Suprapubic skin (tissue), 4 donors: ENCODE results near the gene BDH1. TPM values are rescaled to one million over a fixed set of nuclear protein-coding genes. Genes with fewer than 3 reads are reported as not detected.

Source experiments
- DNase-seq, 2 donors: peaks; one replicate each; pipeline ENCODE4 v3.0.0-alpha.2; 2019; ENCODE audit warnings: low spot score in 2 of 2
- H3K27ac ChIP-seq: fragments of 200-600 bp; sonication (generic); one replicate; pipeline ENCODE4 v1.5.1; 2019
- H3K27me3 ChIP-seq: fragments of 200-600 bp; sonication (generic); one replicate; pipeline ENCODE4 v1.5.1; 2019
- H3K36me3 ChIP-seq: fragments of 200-600 bp; sonication (generic); one replicate; pipeline ENCODE4 v1.5.1; 2019
- H3K4me1 ChIP-seq: fragments of 200-600 bp; sonication (generic); one replicate; pipeline ENCODE4 v1.5.1; 2019
- H3K4me3 ChIP-seq: fragments of 200-600 bp; sonication (generic); one replicate; pipeline ENCODE4 v1.5.1; 2019; ENCODE audit warnings: mild to moderate bottlenecking
- H3K9me3 ChIP-seq: fragments of 200-600 bp; sonication (generic); one replicate; pipeline ENCODE4 v1.5.1; 2019
- CTCF ChIP-seq, 2 donors: fragments of 200-600 bp in 1 of 2; fragments of 450-650 bp in 1 of 2; sonication (generic) in 1 of 2; IDR thresholded peaks; one replicate each; pipeline ENCODE4 v1.5.1; 2016 to 2019; ENCODE audit warnings: antibody characterized with exemption in 2 of 2, mild to moderate bottlenecking in 1 of 2, moderate library complexity in 1 of 2
- EP300 ChIP-seq: sonication (generic); formaldehyde crosslinking; IDR thresholded peaks from one replicate; pipeline ENCODE4 v1.6.1; 2017; ENCODE audit warnings: antibody characterized with exemption
- POLR2A ChIP-seq, 2 donors: fragments of 450-650 bp; IDR thresholded peaks; one replicate each; pipeline ENCODE4 v1.6.1; 2017; ENCODE audit warnings: antibody characterized with exemption in 2 of 2, mild to moderate bottlenecking in 2 of 2, moderate library complexity in 2 of 2
- POLR2AphosphoS5 ChIP-seq, 3 donors: sonication (generic); formaldehyde crosslinking; IDR thresholded peaks; one replicate each; pipeline ENCODE4 v1.6.1; 2017; ENCODE audit warnings: antibody characterized with exemption in 3 of 3
- WGBS: methylation state at CpG from one replicate; pipeline ENCODE4 v1.1.5; 2018; 5-methylcytosine and 5-hydroxymethylcytosine counted together
- total RNA-seq, 4 donors: library from RNA; depleted of rRNA; stranded (reverse); fragments of >200 nt; gene quantifications; one replicate each; pipeline ENCODE4 v1.1.0, GENCODE V29; 2016

The BDH1 gene
- total RNA-seq, 4 donors from 2014 or later: 40.7 to 70.7 (median 43.1) TPM

- DNase-seq: no peak
- no peaks in the 10 kb centered on the region for H3K27me3 ChIP-seq
- 61% methylated on average over 4 of the region's 8 CpGs for WGBS
- H3K27ac ChIP-seq: peak overlapping the region; percentile 7
- peaks cover 7% of the 10 kb centered on the region for H3K36me3 ChIP-seq
- peaks cover 48% of the 10 kb centered on the region for H3K4me1 ChIP-seq
- no peaks in the 10 kb centered on the region for H3K9me3 ChIP-seq
- no peak overlapping the region for H3K4me3 ChIP-seq
- TF ChIP-seq EP300 (no peak), POLR2AphosphoS5 (IDR thresholded peaks at IDR 0.05) (no peak), CTCF (IDR thresholded peaks at IDR 0.05) (no peak), POLR2A (IDR thresholded peaks at IDR 0.05) (no peak)
These were observed 48.2 kb downstream of the BDH1 start for GRCh38 chr3:197507541-197507940.

- TF ChIP-seq POLR2AphosphoS5 (IDR thresholded peaks at IDR 0.05) (no peak), EP300 (no peak), POLR2A (IDR thresholded peaks at IDR 0.05) (no peak), CTCF (IDR thresholded peaks at IDR 0.05) (no peak)
- Histone ChIP-seq H3K27me3 (no peaks in the 10 kb centered on the region), H3K27ac (no peak overlapping the region), H3K9me3 (no peaks in the 10 kb centered on the region), H3K4me1 (peaks cover 53% of the 10 kb centered on the region), H3K36me3 (peaks cover 3% of the 10 kb centered on the region), H3K4me3 (no peak overlapping the region)
- WGBS: 51% methylated on average over 7 of the region's 8 CpGs
- no peak for DNase-seq
These were observed 48.7 kb downstream of the BDH1 start for GRCh38 chr3:197507081-197507480.

GRCh38 chr3:197505796-197506548 is 49.8 kb downstream of the BDH1 start:
- Histone ChIP-seq H3K9me3 (no peaks in the 10 kb centered on the region), H3K27ac (no peak overlapping the region), H3K27me3 (no peaks in the 10 kb centered on the region), H3K4me1 (peaks cover 64% of the 10 kb centered on the region), H3K36me3 (no peaks in the 10 kb centered on the region), H3K4me3 (no peak overlapping the region)
- TF ChIP-seq POLR2AphosphoS5 (IDR thresholded peaks at IDR 0.05) (no peak), CTCF (IDR thresholded peaks at IDR 0.05) (no peak), EP300 (no peak), POLR2A (IDR thresholded peaks at IDR 0.05) (no peak)
- no peak for DNase-seq
- 76% methylated on average over 12 of the region's 24 CpGs for WGBS

GRCh38 chr3:197504641-197505121 is 51.1 kb downstream of the BDH1 start:
- no peak for TF ChIP-seq CTCF (IDR thresholded peaks at IDR 0.05)
- TF ChIP-seq POLR2AphosphoS5 (IDR thresholded peaks at IDR 0.05): no peak
- TF ChIP-seq POLR2A (IDR thresholded peaks at IDR 0.05): no peak
- no peak for TF ChIP-seq EP300
- H3K4me1 ChIP-seq: peaks cover 57% of the 10 kb centered on the region
- H3K27ac ChIP-seq: no peak overlapping the region

GRCh38 chr3:197504229-197504628 is 51.5 kb downstream of the BDH1 start:
- Histone ChIP-seq H3K27me3 (no peaks in the 10 kb centered on the region), H3K36me3 (no peaks in the 10 kb centered on the region), H3K9me3 (no peaks in the 10 kb centered on the region), H3K4me3 (no peak overlapping the region), H3K4me1 (peaks cover 52% of the 10 kb centered on the region), H3K27ac (no peak overlapping the region)
- DNase-seq: no peak
- 30% methylated on average over 7 of the region's 7 CpGs for WGBS
- TF ChIP-seq CTCF (IDR thresholded peaks at IDR 0.05) (no peak), POLR2A (IDR thresholded peaks at IDR 0.05) (no peak), POLR2AphosphoS5 (IDR thresholded peaks at IDR 0.05) (no peak), EP300 (no peak)

More at GRCh38 chr3:197504641-197505121, 51.1 kb downstream of the BDH1 start:
- Histone ChIP-seq H3K27me3 (no peaks in the 10 kb centered on the region), H3K36me3 (no peaks in the 10 kb centered on the region), H3K4me3 (no peak overlapping the region), H3K9me3 (no peaks in the 10 kb centered on the region)
- WGBS: 52% methylated on average over 15 of the region's 15 CpGs
- no peak for DNase-seq
